GM21447 (cell line): ENCODE results near the gene GYPA.
"Not testable (repeated sequence)": the region's sequence is repeated elsewhere in the genome, so short reads cannot be mapped to it uniquely, and the experiment has no call there.

ENCODE experiments used
- ATAC-seq: cut with Tn5 transposase; IDR thresholded peaks from one replicate; pipeline ENCODE4 v1.9.1; 2021; ENCODE audit not compliant: unreplicated experiment

Gene GYPA

DNA sequence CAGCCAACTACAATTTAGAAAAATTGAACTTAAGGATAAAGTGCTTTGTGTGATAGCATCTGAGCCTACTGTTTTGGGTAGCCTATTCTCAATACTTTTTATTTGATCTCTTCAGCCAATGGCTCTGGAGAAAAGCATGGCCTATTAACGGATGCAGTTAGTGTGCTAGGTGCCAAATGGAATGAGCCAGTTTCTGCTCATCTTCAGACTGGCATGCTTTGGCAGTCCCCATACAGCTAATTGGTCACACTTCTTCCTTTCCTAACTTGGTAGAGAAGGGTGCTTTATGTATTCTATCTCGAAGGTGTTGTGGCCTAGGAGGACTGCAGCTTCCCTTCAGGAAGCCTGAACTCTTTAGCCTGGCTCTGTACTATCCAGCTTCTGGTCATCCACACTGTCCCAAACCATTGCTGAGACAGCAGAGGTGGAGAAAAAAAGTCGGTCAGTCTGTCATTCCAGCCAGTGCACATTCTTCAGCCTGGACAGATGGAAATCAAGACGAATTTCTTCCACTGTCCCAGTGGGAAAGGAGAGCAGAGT, 11.1 kb downstream of the GYPA start:
- not testable (repeated sequence) for ATAC-seq

DNA sequence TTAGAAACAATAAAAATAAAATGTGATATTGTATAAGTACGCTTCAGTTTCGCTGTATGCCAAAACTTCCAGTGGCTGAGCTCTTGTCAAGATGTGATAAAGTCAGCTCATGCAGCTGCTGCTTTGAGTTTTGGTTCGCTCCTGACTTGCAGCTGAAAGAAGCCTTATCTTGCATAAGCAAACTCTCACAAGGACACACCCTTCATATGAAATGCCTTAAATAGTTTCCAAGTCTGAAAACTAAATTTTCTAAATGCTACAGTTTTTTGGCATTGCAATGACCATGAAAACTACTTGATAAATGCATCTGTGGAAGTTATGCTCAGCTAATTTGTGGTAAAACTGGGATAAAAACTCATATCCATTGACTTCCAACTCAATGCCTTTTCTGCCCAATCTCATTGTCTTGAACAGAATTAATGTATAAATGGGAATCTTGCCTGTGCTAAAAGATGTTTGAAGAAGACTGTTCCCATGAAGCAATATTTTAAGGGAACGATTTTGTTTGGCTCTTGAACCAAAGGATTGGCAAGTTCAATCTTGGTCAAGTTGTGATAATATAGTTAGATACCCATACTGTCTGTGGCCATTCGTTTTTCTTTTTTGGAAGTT, 11.7 kb downstream of the GYPA start:
- ATAC-seq, result not testable (repeated sequence)

DNA sequence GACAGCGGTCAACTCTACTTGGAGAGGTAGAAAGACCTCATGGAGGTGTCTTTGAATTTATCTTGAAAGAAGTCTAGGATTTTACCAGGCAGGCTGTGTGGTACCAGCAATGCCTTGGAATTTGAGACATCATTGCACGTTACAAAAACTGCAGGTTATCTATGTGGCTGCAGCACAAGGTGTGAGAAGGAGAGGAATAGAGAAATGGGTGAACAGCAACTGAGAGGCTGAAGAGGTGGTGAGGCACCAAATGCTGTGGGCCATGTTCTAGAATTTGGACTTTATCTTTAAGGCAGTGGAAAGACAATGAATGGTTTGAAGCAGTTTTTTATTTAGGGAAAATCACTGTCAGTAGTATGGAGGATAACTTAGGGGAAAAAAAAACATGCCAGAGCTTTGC, 15.4 kb downstream of the GYPA start:
- ATAC-seq, result not testable (repeated sequence)

DNA sequence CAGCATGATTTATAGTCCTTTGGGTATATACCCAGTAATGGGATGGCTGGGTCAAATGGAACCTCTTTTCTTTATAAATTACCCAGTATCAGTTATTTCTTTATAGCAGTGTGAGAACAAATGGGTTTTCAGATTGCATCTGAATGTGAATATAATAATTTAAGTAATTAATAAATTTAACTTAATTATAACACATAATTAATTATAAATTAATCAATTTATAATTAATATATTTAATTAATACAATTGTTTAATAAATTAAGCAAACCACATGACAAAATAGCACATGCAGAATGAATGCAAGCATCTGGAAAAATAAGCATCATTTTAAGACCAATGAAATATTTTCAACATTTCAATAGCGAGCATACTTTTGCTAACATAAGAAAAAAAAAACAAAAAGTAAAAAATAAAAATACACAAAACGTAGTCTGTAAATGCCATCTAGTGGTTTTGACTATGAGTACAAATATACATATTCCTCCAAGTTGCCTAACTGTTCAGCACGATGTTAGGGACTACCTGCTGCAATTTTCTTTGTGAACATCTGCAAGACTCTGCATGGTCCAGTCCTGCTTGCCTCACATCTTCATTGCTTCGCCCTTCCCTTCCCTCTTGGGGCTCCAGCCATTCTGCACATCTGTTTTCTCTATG, 16.4 kb downstream of the GYPA start:
- not testable (repeated sequence) for ATAC-seq

DNA sequence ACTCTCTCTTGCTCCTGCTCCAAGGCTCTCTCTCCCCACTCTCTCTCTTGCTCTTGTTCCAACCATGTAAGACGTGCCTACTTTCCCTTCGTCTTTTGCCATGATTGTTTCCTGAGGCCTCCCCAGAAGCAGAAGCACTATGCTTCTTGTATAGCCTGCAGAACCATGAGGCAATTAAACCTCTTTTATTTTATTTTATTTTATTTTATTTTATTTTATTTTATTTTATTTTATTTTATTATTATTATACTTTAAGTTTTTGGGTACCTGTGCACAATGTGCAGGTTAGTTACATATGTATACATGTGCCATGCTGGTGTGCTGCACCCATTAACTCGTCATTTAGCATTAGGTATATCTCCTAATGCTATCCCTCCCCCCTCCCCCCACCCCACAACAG, 17.2 kb downstream of the GYPA start:
- ATAC-seq, result not testable (repeated sequence)

DNA sequence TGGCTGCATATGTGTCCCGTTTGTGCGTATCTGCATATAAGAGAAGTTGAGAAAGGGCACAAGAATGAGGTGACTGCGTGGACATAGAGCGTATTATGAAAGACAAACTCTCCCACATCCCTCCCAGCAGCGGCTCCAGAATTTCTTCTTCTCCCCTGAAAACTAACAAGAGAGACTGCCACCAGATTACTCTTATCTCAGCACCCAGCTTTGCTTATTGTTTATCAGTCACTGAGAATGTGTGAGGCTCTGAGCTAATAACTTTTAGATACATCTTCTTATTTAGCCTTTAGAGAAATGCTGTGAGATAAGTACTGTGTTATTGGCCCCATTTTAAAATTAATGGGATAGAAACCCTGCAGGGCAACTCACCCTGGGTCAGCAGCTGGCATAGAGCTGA, 20.8 kb downstream of the GYPA start:
- ATAC-seq, result not testable (repeated sequence)

DNA sequence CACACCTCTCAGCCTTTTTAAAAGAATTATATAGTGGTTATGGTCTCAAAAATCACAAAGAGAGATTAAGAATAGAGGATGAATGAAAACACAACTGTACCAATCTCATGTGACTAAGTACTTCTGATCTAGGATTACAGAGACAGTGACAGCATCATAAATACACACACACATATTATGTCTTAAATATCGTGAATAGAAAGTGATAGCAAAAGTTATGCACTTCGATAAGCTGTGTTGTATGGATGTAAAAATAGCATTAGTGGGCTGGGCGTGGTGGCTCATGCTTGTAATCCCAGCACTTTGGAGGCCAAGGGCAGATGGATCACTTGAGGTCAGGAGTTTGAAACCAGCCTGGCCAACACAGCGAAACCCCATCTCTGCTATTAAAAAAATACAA, 25.0 kb downstream of the GYPA start:
- ATAC-seq, result no peak

DNA sequence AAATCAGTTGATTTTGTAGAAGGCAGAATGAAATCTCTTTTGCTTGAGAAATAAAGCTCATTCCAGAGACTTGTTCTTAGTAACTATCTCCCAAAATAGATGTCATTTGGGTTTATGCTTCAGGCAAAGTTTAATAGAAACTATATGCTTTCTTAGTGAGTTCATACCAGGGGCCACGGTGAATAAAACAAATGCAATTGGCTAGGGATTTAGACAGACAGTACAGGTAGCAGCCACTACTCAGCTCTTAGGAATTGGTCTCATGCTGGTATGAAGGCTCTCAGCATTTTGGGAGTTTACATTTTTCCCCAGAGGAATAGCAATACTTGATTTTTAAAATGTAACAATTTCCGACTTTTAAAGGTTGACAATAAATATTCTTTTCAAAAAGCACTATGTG, 27.0 kb downstream of the GYPA start:
- ATAC-seq, result no peak

DNA sequence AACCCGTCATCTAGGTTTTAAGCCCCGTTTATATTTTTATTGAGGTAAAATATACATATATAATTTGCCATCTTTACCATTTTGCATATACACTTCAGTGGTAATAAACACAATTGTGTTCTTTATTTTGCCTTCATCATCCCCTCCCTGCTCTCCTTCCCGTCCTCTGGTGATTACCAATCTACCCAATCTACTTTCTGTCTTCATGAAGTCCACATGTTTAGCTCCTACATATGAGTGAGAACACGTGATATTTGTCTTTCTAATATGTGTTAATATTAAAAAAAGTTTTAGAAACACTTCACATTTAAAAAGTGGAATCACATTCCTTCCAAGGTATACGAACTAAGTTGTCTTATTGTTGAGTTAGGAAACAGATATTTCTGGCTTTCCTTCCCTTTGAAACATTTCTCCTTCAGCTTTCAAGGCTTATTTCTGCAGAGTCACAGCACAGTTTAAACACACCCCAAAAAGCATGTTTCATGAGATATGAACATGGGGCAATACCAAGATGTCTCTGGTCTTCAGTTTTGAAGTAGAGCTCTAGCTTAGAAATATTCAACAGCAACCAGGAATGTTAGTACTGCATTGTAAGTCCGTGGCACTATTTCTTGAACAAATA, 35.9 kb downstream of the GYPA start:
- no peak for ATAC-seq

DNA sequence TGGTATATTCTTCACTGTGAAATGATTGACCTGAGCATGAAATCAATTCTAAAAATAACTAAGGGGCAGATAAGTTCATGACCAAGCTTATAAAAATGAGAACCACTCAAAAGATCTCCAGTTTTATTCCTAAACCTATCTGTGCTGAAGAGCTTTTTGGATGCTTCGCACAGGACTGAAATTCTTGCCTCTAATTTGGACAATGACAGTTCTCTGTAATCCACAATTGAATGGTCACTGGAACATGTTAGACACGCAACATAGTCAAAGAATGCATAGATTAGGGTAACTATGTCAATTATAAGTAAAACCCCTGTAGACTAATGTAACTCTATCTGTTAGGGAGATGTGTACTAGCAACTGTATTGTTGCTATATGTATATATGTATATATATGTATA, 42.7 kb downstream of the GYPA start:
- ATAC-seq, result not testable (repeated sequence)

DNA sequence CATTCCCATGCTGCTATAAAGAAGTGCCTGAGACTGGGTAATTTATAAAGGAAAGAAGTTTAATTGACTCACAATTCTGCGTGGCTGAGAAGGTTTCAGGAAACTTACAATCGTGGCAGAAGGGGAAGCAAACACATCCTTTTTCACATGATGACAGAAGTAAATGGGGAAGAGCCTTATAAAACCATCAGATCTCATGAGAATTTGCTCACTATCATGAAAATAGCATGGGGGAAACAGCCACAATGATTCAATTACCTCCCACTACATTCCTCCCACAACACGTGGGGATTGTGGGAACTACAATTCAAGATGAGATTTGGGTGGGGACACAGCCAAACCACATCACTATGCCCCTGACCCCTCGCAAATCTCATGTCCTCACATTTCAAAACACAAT, 46.5 kb downstream of the GYPA start:
- ATAC-seq, result not testable (repeated sequence)

DNA sequence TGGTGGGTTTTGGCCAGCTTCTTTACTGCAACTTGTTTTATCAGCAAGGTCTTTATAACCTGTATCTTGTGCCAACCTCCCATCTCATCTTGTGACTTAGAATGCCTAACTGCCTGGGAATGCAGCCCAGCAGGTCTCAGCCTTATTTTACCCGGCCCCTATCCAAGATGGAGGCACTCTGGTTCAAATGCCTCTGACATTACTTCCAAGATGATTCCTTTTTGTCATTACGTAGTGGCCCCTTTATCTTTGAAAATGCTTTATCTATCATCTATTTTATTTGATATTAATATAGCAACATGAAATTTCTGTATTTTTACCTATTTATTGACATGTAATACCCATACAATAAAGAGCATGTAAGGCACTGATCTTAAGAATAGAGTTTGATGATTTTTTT, 49.3 kb downstream of the GYPA start:
- not testable (repeated sequence) for ATAC-seq

DNA sequence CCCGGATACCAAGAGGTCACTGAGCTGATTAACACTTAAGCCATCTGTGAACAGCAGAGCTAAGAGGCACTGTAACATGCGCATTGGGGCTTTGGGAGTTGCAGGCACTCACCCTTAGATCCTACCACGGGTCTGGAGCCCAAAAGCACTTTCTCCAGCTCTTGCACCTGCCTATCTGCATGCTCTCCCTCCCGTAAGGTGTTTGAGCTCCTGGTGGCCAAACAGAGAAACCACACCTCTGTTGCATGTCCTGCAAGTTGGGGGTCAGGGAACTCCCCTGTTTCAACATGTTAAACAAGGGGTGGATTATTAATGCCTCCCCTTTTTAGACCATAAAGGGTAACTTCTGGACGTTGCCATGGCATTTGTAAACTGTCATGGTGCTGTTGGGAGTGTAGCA, 49.8 kb downstream of the GYPA start:
- no peak for ATAC-seq

DNA sequence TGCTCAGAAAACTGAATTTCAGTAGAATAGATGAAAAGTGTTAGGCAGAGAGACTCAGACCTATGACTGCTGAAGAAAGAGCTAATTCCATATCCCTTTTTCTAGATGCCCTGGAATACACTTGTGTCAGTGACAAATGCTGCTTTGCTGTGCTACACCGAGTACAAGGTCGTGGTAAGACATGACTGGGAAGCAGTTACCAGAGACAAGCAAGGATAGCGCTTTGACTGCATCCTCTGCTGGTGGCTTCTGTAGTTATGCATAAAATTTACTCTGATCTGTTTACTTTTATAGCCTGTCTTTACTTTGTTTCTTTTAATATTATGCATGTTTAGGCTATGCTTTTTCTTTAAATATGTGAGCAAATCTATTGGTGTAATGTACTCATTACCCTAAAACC, 58.5 kb downstream of the GYPA start:
- ATAC-seq, result not testable (repeated sequence)

DNA sequence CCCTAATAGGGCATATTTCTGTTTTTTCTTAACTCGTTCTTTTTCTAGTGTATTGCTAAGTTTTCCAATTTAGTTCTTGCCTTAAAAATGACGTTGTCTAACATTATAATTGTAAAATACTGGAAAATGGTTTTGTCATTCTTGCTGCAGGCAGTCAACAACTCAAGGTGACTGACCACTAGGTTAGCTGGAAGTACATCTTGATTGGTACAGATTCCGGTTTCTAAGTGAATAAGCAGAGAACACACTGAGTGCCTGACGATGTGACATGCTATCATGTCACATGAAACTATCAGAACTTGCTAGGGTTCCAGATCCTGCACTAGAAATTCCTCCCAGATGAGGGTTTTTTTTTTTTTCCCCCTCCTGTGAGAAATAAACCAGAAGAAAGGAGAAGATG, 60.4 kb downstream of the GYPA start:
- ATAC-seq, result not testable (repeated sequence)

DNA sequence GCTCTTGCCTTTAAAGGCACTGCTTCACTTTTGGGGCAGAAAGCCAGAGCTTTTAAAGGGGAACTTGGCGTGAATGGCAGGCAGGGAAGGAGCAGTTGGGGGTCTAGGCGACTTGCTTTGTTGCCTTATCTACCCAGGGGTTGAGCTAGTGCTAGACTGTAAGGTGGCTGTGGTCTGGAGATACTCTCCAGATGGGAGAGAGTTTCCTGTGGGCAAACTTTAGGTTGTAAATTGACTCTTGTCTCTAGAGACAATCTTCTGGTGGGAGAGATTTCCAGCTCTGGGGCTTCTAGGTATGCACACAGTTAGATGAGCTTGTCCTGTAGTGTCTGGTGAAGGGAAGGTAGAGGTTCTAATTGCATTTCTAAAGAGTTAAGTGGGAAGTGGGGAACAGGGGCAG, 61.8 kb downstream of the GYPA start:
- not testable (repeated sequence) for ATAC-seq

DNA sequence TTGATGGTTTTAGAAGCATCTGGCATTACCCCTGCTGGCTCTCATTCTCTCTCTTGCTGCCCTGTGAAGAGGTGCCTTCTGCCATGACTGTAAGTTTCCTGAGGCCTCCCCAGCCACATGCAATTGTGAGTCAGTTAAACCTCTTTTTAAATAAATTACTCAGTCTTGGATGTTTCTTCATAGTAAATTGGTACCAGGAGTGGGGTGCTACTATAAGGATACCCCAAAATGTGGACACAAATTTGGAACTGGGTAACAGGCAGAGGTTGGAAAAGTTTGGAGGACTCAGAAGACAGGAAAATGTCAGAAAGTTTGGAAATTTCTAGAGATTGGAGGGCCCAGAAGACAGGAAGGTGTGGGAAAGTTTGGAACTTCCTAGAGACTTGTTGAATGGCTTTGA, 79.0 kb downstream of the GYPA start:
- not testable (repeated sequence) for ATAC-seq

DNA sequence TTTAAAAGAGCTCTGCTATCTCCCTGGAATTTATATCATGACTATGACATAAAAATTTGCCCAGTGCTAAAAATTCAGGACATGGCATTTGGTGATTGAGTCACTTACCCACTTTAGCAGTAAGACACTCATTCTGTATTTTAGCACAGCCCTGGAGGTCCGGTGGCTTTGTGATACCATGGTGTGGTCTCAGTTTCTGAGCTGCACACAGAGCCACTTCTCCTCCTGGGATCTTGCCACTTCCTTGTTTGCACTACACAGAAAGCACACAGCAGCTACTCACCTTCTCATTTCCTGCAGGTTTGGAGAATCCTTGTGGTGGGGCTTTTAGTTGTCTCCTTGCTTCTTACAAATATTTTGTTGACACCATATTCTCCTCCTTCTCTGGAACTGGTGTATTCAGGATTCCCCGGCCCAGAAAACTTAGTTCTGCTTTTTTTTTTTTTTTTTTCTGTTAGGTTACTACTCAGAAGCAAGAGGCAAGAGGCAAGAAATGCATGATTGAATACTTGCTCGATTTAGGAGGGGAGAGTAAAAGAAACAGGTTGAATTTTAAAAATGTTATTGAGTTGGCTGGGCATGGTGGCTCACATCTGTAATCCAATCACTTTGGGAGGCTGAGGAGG, 80.2 kb downstream of the GYPA start:
- not testable (repeated sequence) for ATAC-seq
